ENCODE data around the gene UCHL3.

GRCh38 chr13:75550159-75550567, 572 bp downstream of the UCHL3 start:
- TF ChIP-seq CTCF (IDR thresholded peaks at IDR 0.05 in 8 of 11, conservative IDR thresholded peaks at IDR 0.05 in 3 of 11) (no peak), POLR2AphosphoS5 (IDR thresholded peaks at IDR 0.05) (no peak)

Measured in spleen (tissue), 7 donors.